ENCODE data around the gene GCN1. TPM values are rescaled to one million over a fixed set of nuclear protein-coding genes. Genes with fewer than 3 reads are reported as not detected.
A peak's percentile ranks its signal among the peaks of the same experiment; 100 is the strongest.

The GCN1 gene
- total and polyA plus RNA-seq, 10 of the 15 experiments (the other 5 are each of a cell fraction or from before 2014, with no cell fraction given), result 10.8 to 150 (median 58.3) TPM

- SMC1A ChIA-PET (ENCODE audit: uncharacterized antibody, unreplicated experiment), result interaction anchor here (0.8 to 8.5 kb wide), 22 partner anchors 8 to 210 kb away, joined by 3 to 152 read pairs (median 6); partner anchors contain the start of genes COX6A1, PXN, RNU4-1 and RNU4-2
- WGBS (ENCODE audit: insufficient coverage, insufficient replicate concordance, low lambda C conversion rate, missing lambda C conversion rate), result 83% methylated on average over 3 of the region's 3 CpGs
- Histone ChIP-seq H2AFZ (ENCODE audit: control insufficient read depth, low read depth, low read length) (peak overlapping the region; percentile 65), H3K27ac (ENCODE audit: control insufficient read depth, insufficient read depth) (no peak overlapping the region), H3K9ac (ENCODE audit: control insufficient read depth, insufficient read depth, low read length) (no peak overlapping the region), H3K4me3 (no peak overlapping the region), H3K27me3 (replicated peaks in 1 of 2; ENCODE audit: control insufficient read depth in 2 of 2, insufficient read depth in 2 of 2, low read length in 1 of 2) (no peaks in the 10 kb centered on the region), H3K9me3 (replicated peaks; ENCODE audit: control insufficient read depth, insufficient read depth, low read length) (no peaks in the 10 kb centered on the region), H4K20me1 (ENCODE audit: control insufficient read depth, insufficient read depth) (no peaks in the 10 kb centered on the region), H3K4me1 (ENCODE audit: control insufficient read depth, insufficient read depth, low read length) (peaks cover 32% of the 10 kb centered on the region), H3K79me2 (ENCODE audit: control insufficient read depth, insufficient read depth, low read length) (no peaks in the 10 kb centered on the region), H3K36me3 (ENCODE audit: control insufficient read depth in 2 of 2, insufficient read depth in 2 of 2, low read length in 1 of 2) (no peaks in the 10 kb centered on the region), H3K4me2 (ENCODE audit: control insufficient read depth, insufficient read depth) (peak overlapping the region; percentile 59; the same call in 1 of the 2 replicates)
- FAIRE-seq (no peak), DNase-seq (ENCODE audit: low read depth, low spot score) (no peak), ATAC-seq (no peak)
- TF ChIP-seq YY1 (IDR thresholded peaks at IDR 0.05; ENCODE audit: low read depth, low read length) (no peak), FOXM1 (IDR thresholded peaks at IDR 0.05; ENCODE audit: low read depth, low read length) (no peak), ZNF592 (IDR thresholded peaks at IDR 0.05) (no peak), TCF7 (IDR thresholded peaks at IDR 0.05; ENCODE audit: borderline replicate concordance) (no peak), ETV6 (conservative IDR thresholded peaks at IDR 0.05 in 1 of 2, IDR thresholded peaks at IDR 0.05 in 1 of 2; ENCODE audit: borderline replicate concordance in 1 of 2, low read depth in 1 of 2) (no peak), SMAD5 (IDR thresholded peaks at IDR 0.05; ENCODE audit: low read depth) (no peak), IRF4 (IDR thresholded peaks at IDR 0.05; ENCODE audit: low read depth, low read length) (no peak), ATF3 (IDR thresholded peaks at IDR 0.05; ENCODE audit: borderline replicate concordance, extremely low read depth, low read depth, low read length) (no peak), NRF1 (conservative IDR thresholded peaks at IDR 0.05; ENCODE audit: low read depth, low read length) (no peak), EED (IDR thresholded peaks at IDR 0.05; ENCODE audit: low read depth) (no peak), GABPA (IDR thresholded peaks at IDR 0.05; ENCODE audit: low read depth) (no peak), KLF5 (IDR thresholded peaks at IDR 0.05; ENCODE audit: partially characterized antibody) (no peak), BCL3 (IDR thresholded peaks at IDR 0.05; ENCODE audit: borderline replicate concordance, insufficient read depth, low read depth, low read length, poor library complexity, severe bottlenecking) (no peak), NR2F1 (conservative IDR thresholded peaks at IDR 0.05) (no peak), SP1 (IDR thresholded peaks at IDR 0.05; ENCODE audit: low read depth, low read length) (no peak), SREBF1 (IDR thresholded peaks at IDR 0.05; ENCODE audit: low read length) (no peak), HDAC6 (IDR thresholded peaks at IDR 0.05; ENCODE audit: unreplicated experiment) (no peak), TAF1 (IDR thresholded peaks at IDR 0.05; ENCODE audit: borderline replicate concordance, low read depth, low read length) (no peak)
- POLR2A ChIA-PET, result interaction anchor here (0.5 to 3.4 kb wide), 11 partner anchors 11 to 206 kb away, joined by 3 to 17 read pairs (median 4); partner anchors contain the start of genes PXN, RNU4-1, RNU4-2 and SIRT4
- BruUV-seq (replicated peaks), result no TSS peak
- RAD21 ChIA-PET (ENCODE audit: unreplicated experiment), result interaction anchor here (0.6 to 7.5 kb wide), 29 partner anchors 8 to 239 kb away, joined by 3 to 170 read pairs (median 4); partner anchors contain the start of genes BICDL1, PXN, RAB35 and RNU4-1
- intact Hi-C loops (cut with micrococcal nuclease; ENCODE audit: unreplicated experiment) (loop anchor here (1.0 kb wide), 2 partner anchors 37 to 63 kb away; partner anchors contain the start of genes PXN and RNU4-2), in situ Hi-C loops (cut with MboI) (loop anchor here (10.0 kb wide), 1 partner anchor 47 kb away; no protein-coding TSS in a partner anchor)
- CTCF ChIA-PET, result interaction anchor here (0.7 to 9.3 kb wide), 48 partner anchors 9 to 305 kb away, joined by 3 to 287 read pairs (median 5); partner anchors contain the start of genes PXN, RNU4-1, RNU4-2 and RPLP0
Measured at GRCh38 chr12:120228041-120228290, 33.5 kb upstream of the GCN1 start.
